HG03045 (cell line): Measurements from ENCODE around the gene E2F7.
A peak's percentile ranks its signal among the peaks of the same experiment; 100 is the strongest.

ENCODE experiments used
- ATAC-seq: cut with Tn5 transposase; IDR thresholded peaks from one replicate; pipeline ENCODE4 v1.9.1; 2021; ENCODE audit warnings: mild to moderate bottlenecking, moderate library complexity; ENCODE audit not compliant: unreplicated experiment

Gene E2F7

GRCh38 chr12:77070382-77070781 lies 5.0 kb upstream of the E2F7 start:
- ATAC-seq: peak; percentile 74

- peak; percentile 12 for ATAC-seq
Measured at GRCh38 chr12:77064896-77065360, 441 bp downstream of the E2F7 start.

- peak; percentile 28 for ATAC-seq
Measured at GRCh38 chr12:77062846-77063461, 2.4 kb downstream of the E2F7 start.

GRCh38 chr12:77062396-77062795 lies 3.0 kb downstream of the E2F7 start:
- ATAC-seq: no peak

- ATAC-seq: peak; percentile 28
Measured at GRCh38 chr12:77060883-77061240, 4.5 kb downstream of the E2F7 start.

- peak; percentile 66 for ATAC-seq
Measured at GRCh38 chr12:77060136-77060882, 5.1 kb downstream of the E2F7 start.

GRCh38 chr12:77058740-77059139 lies 6.6 kb downstream of the E2F7 start:
- no peak for ATAC-seq

GRCh38 chr12:77054851-77055250 lies 10.5 kb downstream of the E2F7 start:
- no peak for ATAC-seq

GRCh38 chr12:77053259-77053658 lies 12.1 kb downstream of the E2F7 start:
- ATAC-seq: no peak

GRCh38 chr12:77049767-77050353 lies 15.5 kb downstream of the E2F7 start:
- ATAC-seq: peak; percentile 98

- no peak for ATAC-seq
Measured at GRCh38 chr12:77047341-77048109, 17.8 kb downstream of the E2F7 start.

- no peak for ATAC-seq
Measured at GRCh38 chr12:77046468-77046867, 18.9 kb downstream of the E2F7 start.

- ATAC-seq: no peak
Measured at GRCh38 chr12:77045183-77045582, 20.2 kb downstream of the E2F7 start.

- ATAC-seq: no peak
Measured at GRCh38 chr12:77044721-77045120, 20.6 kb downstream of the E2F7 start.

GRCh38 chr12:77042833-77043232 lies 22.5 kb downstream of the E2F7 start:
- no peak for ATAC-seq

- no peak for ATAC-seq
Measured at GRCh38 chr12:77040231-77040630, 25.1 kb downstream of the E2F7 start.

GRCh38 chr12:77035226-77035625 lies 30.1 kb downstream of the E2F7 start:
- ATAC-seq: no peak

- no peak for ATAC-seq
Measured at GRCh38 chr12:77033658-77034536, 31.5 kb downstream of the E2F7 start.

GRCh38 chr12:77032406-77032805 lies 33.0 kb downstream of the E2F7 start:
- ATAC-seq: no peak

GRCh38 chr12:77031745-77032144 lies 33.6 kb downstream of the E2F7 start:
- no peak for ATAC-seq
